ENCODE data around the gene SIPA1L3. TPM values are rescaled to one million over a fixed set of nuclear protein-coding genes. Genes with fewer than 3 reads are reported as not detected.

Gene SIPA1L3
- total and polyA plus RNA-seq, 2 of the 13 experiments (the other 11 are each of a cell fraction or from before 2014, with no cell fraction given) = 5.5 to 7.7 TPM

- no peak for FAIRE-seq
- H3K4me3 ChIP-seq (replicated peaks in 1 of 3; ENCODE audit: insufficient read depth in 1 of 3, low read depth in 2 of 3, low read length in 3 of 3) = no peak overlapping the region
- H3K4me1 ChIP-seq (ENCODE audit: insufficient read depth, low read length) = peaks cover 11% of the 10 kb centered on the region
- no peaks in the 10 kb centered on the region for H3K27me3 ChIP-seq (ENCODE audit: control insufficient read depth in 1 of 2, insufficient read depth in 2 of 2, low read length in 2 of 2)
- in situ Hi-C loops (cut with HindIII; ENCODE audit: extremely low pct_ligation_motif_present, low pct_unique_long_range_greater_than_20kb) (no loop called here), intact Hi-C loops (cut with micrococcal nuclease; ENCODE audit: unreplicated experiment) (no loop called here)
- H3K27ac ChIP-seq (ENCODE audit: extremely low read length, insufficient read depth, low read length) = no peak overlapping the region
- DNase-seq (ENCODE audit: low spot score) = no peak
- no peak overlapping the region for H2AFZ ChIP-seq (ENCODE audit: low read length)
- H3K36me3 ChIP-seq (replicated peaks in 1 of 2; ENCODE audit: control insufficient read depth in 1 of 2, insufficient read depth in 2 of 2, low read length in 2 of 2) = no peaks in the 10 kb centered on the region
- no peak overlapping the region for H3K4me2 ChIP-seq (ENCODE audit: low read depth, low read length)
- no TSS peak for BruUV-seq (replicated peaks)
- no peak for TF ChIP-seq MBNL3 (CRISPR knock-in tag; conservative IDR thresholded peaks at IDR 0.05)
- no peak for TF ChIP-seq ZNF850 (CRISPR knock-in tag; conservative IDR thresholded peaks at IDR 0.05)
- TF ChIP-seq ARID3A (IDR thresholded peaks at IDR 0.05; ENCODE audit: low read depth, low read length) = no peak
- no peak for TF ChIP-seq ZNF20 (CRISPR knock-in tag; IDR thresholded peaks at IDR 0.05)
- TF ChIP-seq TFDP2 (CRISPR knock-in tag; IDR thresholded peaks at IDR 0.05) = no peak
- TF ChIP-seq CBX1 (IDR thresholded peaks at IDR 0.05; ENCODE audit: low read depth) = no peak
- no peak for TF ChIP-seq ZNF549 (CRISPR knock-in tag; IDR thresholded peaks at IDR 0.05)
- no peak for TF ChIP-seq CCDC6 (CRISPR knock-in tag; IDR thresholded peaks at IDR 0.05)
- no peak for TF ChIP-seq IRX3 (CRISPR knock-in tag; IDR thresholded peaks at IDR 0.05; ENCODE audit: borderline replicate concordance, low read depth)
- no peak for TF ChIP-seq POLR2AphosphoS5 (IDR thresholded peaks at IDR 0.05; ENCODE audit: low read depth, low read length)
- no peak for TF ChIP-seq NFYC (CRISPR knock-in tag; IDR thresholded peaks at IDR 0.05)
- no peak for TF ChIP-seq ZNF792 (CRISPR knock-in tag; IDR thresholded peaks at IDR 0.05)
- TF ChIP-seq ZNF614 (CRISPR knock-in tag; IDR thresholded peaks at IDR 0.05; ENCODE audit: borderline replicate concordance) = no peak
- no peak for TF ChIP-seq ZNF317 (CRISPR knock-in tag; IDR thresholded peaks at IDR 0.05)
- no peak for TF ChIP-seq ZMAT3 (CRISPR knock-in tag; conservative IDR thresholded peaks at IDR 0.05)
- no peak for ATAC-seq
- H4K20me1 ChIP-seq (ENCODE audit: insufficient read depth, low read length) = no peaks in the 10 kb centered on the region
- no peaks in the 10 kb centered on the region for H3K9me3 ChIP-seq (ENCODE audit: low read length)
- POLR2A ChIA-PET = no interaction called here
- no peak overlapping the region for H3K9ac ChIP-seq (ENCODE audit: insufficient read depth, low read depth, low read length)
- no peaks in the 10 kb centered on the region for H3K79me2 ChIP-seq (ENCODE audit: insufficient read depth, low read length)
- CTCF ChIA-PET (ENCODE audit: low intra/inter-chr PET ratio, low total read pairs) = no interaction called here
- 96% methylated on average over 7 of the region's 9 CpGs for WGBS (ENCODE audit: low lambda C conversion rate)
Observed at GRCh38 chr19:38055010-38055409, 148.0 kb downstream of the SIPA1L3 start.
